ENCODE data around the gene SH3RF1. TPM values are rescaled to one million over a fixed set of nuclear protein-coding genes. Genes with fewer than 3 reads are reported as not detected.

The SH3RF1 gene
- total and polyA plus RNA-seq, 4 donors: 1.8 to 7.9 (median 3.5) TPM

- TF ChIP-seq CTCF (IDR thresholded peaks at IDR 0.05; ENCODE audit: low read depth, low read length, missing input control) (no peak), HNF4G (IDR thresholded peaks at IDR 0.05) (no peak), RAD21 (IDR thresholded peaks at IDR 0.05) (no peak), YY1 (IDR thresholded peaks at IDR 0.05) (no peak)
- TF ChIP-seq, protein P1, sequence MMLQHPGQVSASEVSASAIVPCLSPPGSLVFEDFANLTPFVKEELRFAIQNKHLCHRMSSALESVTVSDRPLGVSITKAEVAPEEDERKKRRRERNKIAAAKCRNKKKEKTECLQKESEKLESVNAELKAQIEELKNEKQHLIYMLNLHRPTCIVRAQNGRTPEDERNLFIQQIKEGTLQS (IDR thresholded peaks at IDR 0.05): no peak
Observed at GRCh38 chr4:169283114-169283509, 12.4 kb upstream of the SH3RF1 start (continued).

GRCh38 chr4:169282429-169283113 lies 11.8 kb upstream of the SH3RF1 start:
- Histone ChIP-seq H3K36me3 (ENCODE audit: control insufficient read depth in 4 of 4, insufficient read depth in 3 of 4, low read depth in 1 of 4, low read length in 3 of 4) (no peaks in the 10 kb centered on the region), H3K4me3 (ENCODE audit: low read depth in 1 of 3, low read length in 3 of 3) (no peak overlapping the region), H3K4me1 (ENCODE audit: control insufficient read depth in 4 of 4, insufficient read depth in 4 of 4, low read length in 3 of 4) (no peaks in the 10 kb centered on the region), H3K27ac (ENCODE audit: low read depth in 1 of 2, low read length in 2 of 2) (no peak overlapping the region), H3K9me3 (ENCODE audit: control insufficient read depth in 4 of 4, low read length in 3 of 4) (no peaks in the 10 kb centered on the region), H3K9ac (ENCODE audit: low read depth in 1 of 2, low read length in 2 of 2) (no peak overlapping the region), H3K27me3 (ENCODE audit: control insufficient read depth in 4 of 4, insufficient read depth in 4 of 4, low read length in 3 of 4) (no peaks in the 10 kb centered on the region)
- WGBS: 96% methylated on average over 2 of the region's 2 CpGs
- no peak for DNase-seq (ENCODE audit: low spot score)
- no peak for TF ChIP-seq CTCF (IDR thresholded peaks at IDR 0.05; ENCODE audit: low read depth, low read length, missing input control)
- TF ChIP-seq YY1 (IDR thresholded peaks at IDR 0.05): no peak
- TF ChIP-seq SP1 (IDR thresholded peaks at IDR 0.05): no peak
- TF ChIP-seq ZBTB33 (IDR thresholded peaks at IDR 0.05): no peak
- no peak for TF ChIP-seq RXRA (IDR thresholded peaks at IDR 0.05)
- TF ChIP-seq JUND (IDR thresholded peaks at IDR 0.05): no peak
- TF ChIP-seq, protein P2, sequence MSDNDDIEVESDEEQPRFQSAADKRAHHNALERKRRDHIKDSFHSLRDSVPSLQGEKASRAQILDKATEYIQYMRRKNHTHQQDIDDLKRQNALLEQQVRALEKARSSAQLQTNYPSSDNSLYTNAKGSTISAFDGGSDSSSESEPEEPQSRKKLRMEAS (IDR thresholded peaks at IDR 0.05): no peak
- TF ChIP-seq FOXA1 (IDR thresholded peaks at IDR 0.05): no peak
- no peak for TF ChIP-seq HNF4G (IDR thresholded peaks at IDR 0.05)
- no peak for TF ChIP-seq EGR1 (IDR thresholded peaks at IDR 0.05; ENCODE audit: low read depth in 2 of 2)
- TF ChIP-seq, protein P1 (IDR thresholded peaks at IDR 0.05): no peak
- no peak for TF ChIP-seq FOXA2 (IDR thresholded peaks at IDR 0.05)
- TF ChIP-seq, protein P3, sequence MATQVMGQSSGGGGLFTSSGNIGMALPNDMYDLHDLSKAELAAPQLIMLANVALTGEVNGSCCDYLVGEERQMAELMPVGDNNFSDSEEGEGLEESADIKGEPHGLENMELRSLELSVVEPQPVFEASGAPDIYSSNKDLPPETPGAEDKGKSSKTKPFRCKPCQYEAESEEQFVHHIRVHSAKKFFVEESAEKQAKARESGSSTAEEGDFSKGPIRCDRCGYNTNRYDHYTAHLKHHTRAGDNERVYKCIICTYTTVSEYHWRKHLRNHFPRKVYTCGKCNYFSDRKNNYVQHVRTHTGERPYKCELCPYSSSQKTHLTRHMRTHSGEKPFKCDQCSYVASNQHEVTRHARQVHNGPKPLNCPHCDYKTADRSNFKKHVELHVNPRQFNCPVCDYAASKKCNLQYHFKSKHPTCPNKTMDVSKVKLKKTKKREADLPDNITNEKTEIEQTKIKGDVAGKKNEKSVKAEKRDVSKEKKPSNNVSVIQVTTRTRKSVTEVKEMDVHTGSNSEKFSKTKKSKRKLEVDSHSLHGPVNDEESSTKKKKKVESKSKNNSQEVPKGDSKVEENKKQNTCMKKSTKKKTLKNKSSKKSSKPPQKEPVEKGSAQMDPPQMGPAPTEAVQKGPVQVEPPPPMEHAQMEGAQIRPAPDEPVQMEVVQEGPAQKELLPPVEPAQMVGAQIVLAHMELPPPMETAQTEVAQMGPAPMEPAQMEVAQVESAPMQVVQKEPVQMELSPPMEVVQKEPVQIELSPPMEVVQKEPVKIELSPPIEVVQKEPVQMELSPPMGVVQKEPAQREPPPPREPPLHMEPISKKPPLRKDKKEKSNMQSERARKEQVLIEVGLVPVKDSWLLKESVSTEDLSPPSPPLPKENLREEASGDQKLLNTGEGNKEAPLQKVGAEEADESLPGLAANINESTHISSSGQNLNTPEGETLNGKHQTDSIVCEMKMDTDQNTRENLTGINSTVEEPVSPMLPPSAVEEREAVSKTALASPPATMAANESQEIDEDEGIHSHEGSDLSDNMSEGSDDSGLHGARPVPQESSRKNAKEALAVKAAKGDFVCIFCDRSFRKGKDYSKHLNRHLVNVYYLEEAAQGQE (IDR thresholded peaks at IDR 0.05): no peak
- TF ChIP-seq TAF1 (conservative IDR thresholded peaks at IDR 0.05): no peak
- no peak for TF ChIP-seq RAD21 (IDR thresholded peaks at IDR 0.05)
- TF ChIP-seq NR2F2 (IDR thresholded peaks at IDR 0.05): no peak
- no peak for TF ChIP-seq GABPA (IDR thresholded peaks at IDR 0.05 in 1 of 2, conservative IDR thresholded peaks at IDR 0.05 in 1 of 2)
- TF ChIP-seq HNF4A (conservative IDR thresholded peaks at IDR 0.05): no peak

All from liver (tissue), 9 donors.